ENCODE results near the gene MB. TPM values are rescaled to one million over a fixed set of nuclear protein-coding genes. Genes with fewer than 3 reads are reported as not detected.
A peak's percentile ranks its signal among the peaks of the same experiment; 100 is the strongest.
"Not testable (repeated sequence)": the region's sequence is repeated elsewhere in the genome, so short reads cannot be mapped to it uniquely, and the experiment has no call there.

The MB gene
- total and polyA plus RNA-seq, 4 donors: 0.13 to 0.25 TPM; not detected in 2

DNA sequence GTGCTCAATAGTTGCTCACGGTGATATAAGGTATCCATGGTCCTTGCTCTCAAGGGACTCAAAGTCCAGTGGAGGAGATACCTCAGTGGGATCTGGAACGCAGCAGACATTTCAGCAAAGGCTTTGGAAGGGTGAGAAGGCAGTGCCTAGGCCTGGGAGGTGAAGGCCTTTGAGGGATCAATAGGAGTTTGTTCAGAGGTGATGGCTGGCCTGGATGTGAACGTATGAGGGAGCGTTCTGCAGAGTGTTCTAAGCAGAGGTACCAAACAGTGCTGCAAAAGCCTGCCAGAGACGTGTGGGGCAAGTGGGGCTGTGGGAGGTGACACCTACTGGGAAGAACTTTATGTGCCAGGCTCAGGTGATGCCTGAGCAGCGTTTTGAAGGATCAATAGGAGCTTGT, 7.4 kb upstream of the MB start:
- Histone ChIP-seq H3K4me3 (ENCODE audit: low read depth in 1 of 3, low read length in 3 of 3) (no peak overlapping the region), H3K4me1 (ENCODE audit: control insufficient read depth in 4 of 4, insufficient read depth in 4 of 4, low read length in 3 of 4) (peaks cover 2 to 17% (median 10%) of the 10 kb centered on the region in 4 donors), H3K27me3 (ENCODE audit: control insufficient read depth in 4 of 4, insufficient read depth in 4 of 4, low read length in 3 of 4) (no peaks in the 10 kb centered on the region), H3K36me3 (ENCODE audit: control insufficient read depth in 4 of 4, insufficient read depth in 3 of 4, low read depth in 1 of 4, low read length in 3 of 4) (no peaks in the 10 kb centered on the region), H3K9me3 (ENCODE audit: control insufficient read depth in 4 of 4, low read length in 3 of 4) (no peaks in the 10 kb centered on the region), H3K9ac (ENCODE audit: low read depth in 1 of 2, low read length in 2 of 2) (no peak overlapping the region), H3K27ac (ENCODE audit: low read depth in 1 of 2, low read length in 2 of 2) (no peak overlapping the region)
- WGBS: 83% methylated on average over 6 of the region's 6 CpGs
- TF ChIP-seq NR2F2 (IDR thresholded peaks at IDR 0.05) (no peak), YY1 (IDR thresholded peaks at IDR 0.05) (no peak), HNF4G (IDR thresholded peaks at IDR 0.05) (no peak), RAD21 (IDR thresholded peaks at IDR 0.05) (no peak), FOXA1 (IDR thresholded peaks at IDR 0.05) (no peak), EGR1 (IDR thresholded peaks at IDR 0.05; ENCODE audit: low read depth in 2 of 2) (no peak), JUND (IDR thresholded peaks at IDR 0.05) (no peak)
- DNase-seq (ENCODE audit: low spot score): no peak

DNA sequence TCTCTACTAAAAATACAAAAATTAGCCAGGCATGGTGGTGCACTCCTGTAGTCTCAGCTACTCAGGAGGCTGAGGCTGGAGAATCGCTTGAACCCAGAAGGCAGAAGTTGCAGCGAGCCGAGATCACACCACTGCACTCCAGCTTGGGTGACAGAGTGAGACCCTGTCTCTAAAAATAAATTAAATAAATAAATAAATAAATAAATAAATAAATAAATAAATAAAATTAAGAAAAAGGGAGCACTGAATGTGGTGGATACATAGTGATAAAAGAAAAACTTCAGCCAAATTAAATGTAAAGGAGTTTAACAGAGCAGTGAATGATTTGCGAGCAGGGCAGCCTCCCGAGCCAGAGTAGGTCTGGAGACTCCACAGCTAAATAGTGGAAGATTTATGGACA, 6.8 kb upstream of the MB start:
- not testable (repeated sequence) for H3K9me3 ChIP-seq (ENCODE audit: control insufficient read depth in 4 of 4, low read length in 3 of 4); H3K9ac ChIP-seq (ENCODE audit: low read depth in 1 of 2, low read length in 2 of 2); H3K4me3 ChIP-seq (ENCODE audit: low read depth in 1 of 3, low read length in 3 of 3); DNase-seq (ENCODE audit: low spot score); H3K27ac ChIP-seq (ENCODE audit: low read depth in 1 of 2, low read length in 2 of 2); H3K36me3 ChIP-seq (ENCODE audit: control insufficient read depth in 4 of 4, insufficient read depth in 3 of 4, low read depth in 1 of 4, low read length in 3 of 4); H3K27me3 ChIP-seq (ENCODE audit: control insufficient read depth in 4 of 4, insufficient read depth in 4 of 4, low read length in 3 of 4)
- WGBS: 95% methylated on average over 5 of the region's 5 CpGs
- H3K4me1 ChIP-seq (ENCODE audit: control insufficient read depth in 4 of 4, insufficient read depth in 4 of 4, low read length in 3 of 4): peaks cover 2 to 17% (median 10%) of the 10 kb centered on the region in 4 donors

- no peaks in the 10 kb centered on the region for H3K36me3 ChIP-seq (ENCODE audit: control insufficient read depth in 4 of 4, insufficient read depth in 3 of 4, low read depth in 1 of 4, low read length in 3 of 4)
- H3K9ac ChIP-seq (ENCODE audit: low read depth in 1 of 2, low read length in 2 of 2): no peak overlapping the region
- no peaks in the 10 kb centered on the region for H3K9me3 ChIP-seq (ENCODE audit: control insufficient read depth in 4 of 4, low read length in 3 of 4)
- no peaks in the 10 kb centered on the region for H3K27me3 ChIP-seq (ENCODE audit: control insufficient read depth in 4 of 4, insufficient read depth in 4 of 4, low read length in 3 of 4)
- H3K27ac ChIP-seq (ENCODE audit: low read depth in 1 of 2, low read length in 2 of 2): peak overlapping the region; percentile 35 to 44
- 76% methylated on average over 9 of the region's 9 CpGs for WGBS
- no peak overlapping the region for H3K4me3 ChIP-seq (ENCODE audit: low read depth in 1 of 3, low read length in 3 of 3)
- DNase-seq (ENCODE audit: low spot score): no peak
- TF ChIP-seq RAD21 (IDR thresholded peaks at IDR 0.05): no peak
- TF ChIP-seq, protein P1, sequence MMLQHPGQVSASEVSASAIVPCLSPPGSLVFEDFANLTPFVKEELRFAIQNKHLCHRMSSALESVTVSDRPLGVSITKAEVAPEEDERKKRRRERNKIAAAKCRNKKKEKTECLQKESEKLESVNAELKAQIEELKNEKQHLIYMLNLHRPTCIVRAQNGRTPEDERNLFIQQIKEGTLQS (IDR thresholded peaks at IDR 0.05): no peak
- TF ChIP-seq FOXA2 (IDR thresholded peaks at IDR 0.05): no peak
- TF ChIP-seq ZBTB33 (IDR thresholded peaks at IDR 0.05): no peak
- TF ChIP-seq HNF4G (IDR thresholded peaks at IDR 0.05): no peak
- no peak for TF ChIP-seq SP1 (IDR thresholded peaks at IDR 0.05)
- TF ChIP-seq, protein P2, sequence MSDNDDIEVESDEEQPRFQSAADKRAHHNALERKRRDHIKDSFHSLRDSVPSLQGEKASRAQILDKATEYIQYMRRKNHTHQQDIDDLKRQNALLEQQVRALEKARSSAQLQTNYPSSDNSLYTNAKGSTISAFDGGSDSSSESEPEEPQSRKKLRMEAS (IDR thresholded peaks at IDR 0.05): no peak
- no peak for TF ChIP-seq EGR1 (IDR thresholded peaks at IDR 0.05; ENCODE audit: low read depth in 2 of 2)
- TF ChIP-seq YY1 (IDR thresholded peaks at IDR 0.05): no peak
- peaks cover 2 to 17% (median 10%) of the 10 kb centered on the region in 4 donors for H3K4me1 ChIP-seq (ENCODE audit: control insufficient read depth in 4 of 4, insufficient read depth in 4 of 4, low read length in 3 of 4)
Observed at GRCh38 chr22:35622191-35622913, 5.2 kb upstream of the MB start.

Measured in liver (tissue), 9 donors.